ENCODE results near the gene SUMO4.
"Not testable (repeated sequence)": the region's sequence is repeated elsewhere in the genome, so short reads cannot be mapped to it uniquely, and the experiment has no call there.

Gene SUMO4

GRCh38 chr6:149433881-149434280 is 33.8 kb downstream of the SUMO4 start:
- no peak for DNase-seq

GRCh38 chr6:149435919-149436586 is 36.0 kb downstream of the SUMO4 start:
- no peak for DNase-seq

GRCh38 chr6:149436647-149437046 is 36.6 kb downstream of the SUMO4 start:
- no peak for DNase-seq

GRCh38 chr6:149437212-149437611 is 37.1 kb downstream of the SUMO4 start:
- no peak for DNase-seq

- DNase-seq: no peak
These were observed 38.8 kb downstream of the SUMO4 start for GRCh38 chr6:149438855-149439254.

- no peak for DNase-seq
These were observed 39.6 kb downstream of the SUMO4 start for GRCh38 chr6:149439626-149440025.

- no peak for DNase-seq
These were observed 40.9 kb downstream of the SUMO4 start for GRCh38 chr6:149440735-149441671.

- DNase-seq: no peak
These were observed 41.7 kb downstream of the SUMO4 start for GRCh38 chr6:149441740-149442139.

GRCh38 chr6:149443411-149444181 is 43.5 kb downstream of the SUMO4 start:
- no peak for DNase-seq

- DNase-seq: not testable (repeated sequence)
These were observed 44.5 kb downstream of the SUMO4 start for GRCh38 chr6:149444360-149445094.

- DNase-seq: peak; percentile 68
These were observed 45.0 kb downstream of the SUMO4 start for GRCh38 chr6:149445095-149445466.

GRCh38 chr6:149445573-149445972 is 45.5 kb downstream of the SUMO4 start:
- peak; percentile 80 for DNase-seq

GRCh38 chr6:149446791-149447376 is 46.8 kb downstream of the SUMO4 start:
- DNase-seq: no peak

GRCh38 chr6:149448821-149449453 is 48.9 kb downstream of the SUMO4 start:
- DNase-seq: no peak

GRCh38 chr6:149449831-149450678 is 50.0 kb downstream of the SUMO4 start:
- no peak for DNase-seq

Measured in SHP77 treated with DMSO at 0.1 percent for 48 hours (cell line).